GM12878 (cell line): ENCODE results near the gene LRTM2. TPM values are rescaled to one million over a fixed set of nuclear protein-coding genes. Genes with fewer than 3 reads are reported as not detected.

Source experiments
- CBX3 ChIP-seq: fragments of 200-600 bp; sonication (generic); IDR thresholded peaks from 2 replicates; pipeline ENCODE4 v1.6.1; 2016; ENCODE audit warnings: low read depth, borderline replicate concordance
- CREB1 ChIP-seq: IDR thresholded peaks from 2 replicates; pipeline ENCODE4 v1.6.1; 2012; ENCODE audit warnings: low read depth, mild to moderate bottlenecking, inconsistent platforms
- DPF2 ChIP-seq: fragments of 450-650 bp; IDR thresholded peaks from 2 replicates; pipeline ENCODE4 v1.6.1; 2017; ENCODE audit warnings: mild to moderate bottlenecking
- JUND ChIP-seq: IDR thresholded peaks from 2 replicates; pipeline ENCODE4 v1.6.1; 2012; ENCODE audit warnings: low read depth, mild to moderate bottlenecking, low read length, improper control_type of control experiment, moderate library complexity
- NFXL1 ChIP-seq: fragments of 450-650 bp; IDR thresholded peaks from 2 replicates; pipeline ENCODE4 v1.6.1; 2017; ENCODE audit warnings: antibody characterized with exemption, mild to moderate bottlenecking, borderline replicate concordance
- POLR2A ChIP-seq: IDR thresholded peaks from 2 replicates; pipeline ENCODE4 v1.6.1; 2011; ENCODE audit warnings: low read depth, mild to moderate bottlenecking, low read length
- ZNF622 ChIP-seq: fragments of 450-650 bp; IDR thresholded peaks from 2 replicates; pipeline ENCODE4 v1.6.1; 2017; ENCODE audit warnings: mild to moderate bottlenecking, inconsistent platforms
- polyA plus RNA-seq, 11 experiments: library from polyadenylated mRNA; depleted of rRNA in 4 of 11; unstranded in 6 of 11; stranded (reverse) in 5 of 11; fragments of >200 nt; fragmentation: Nextera tagmentation in 4 of 11; fragmentation: Illumina TruSeq in 1 of 11; extraction: Ambion mirVana in 4 of 11; extraction: Trizol in 1 of 11; gene quantifications; 1 replicate in 1 of 11; 2 replicates in 10 of 11; pipeline versions ENCODE4 v1.2.1 to v1.2.3, GENCODE V29; 2011 to 2016; ENCODE audit warnings: inconsistent platforms in 2 of 11, missing spikeins in 2 of 11, low read depth in 1 of 11
- total RNA-seq, 4 experiments: library from RNA; depleted of rRNA in 3 of 4; stranded (reverse); fragments of >200 nt in 3 of 4; fragmentation: Illumina TruSeq in 1 of 4; extraction: Trizol in 1 of 4; gene quantifications; 2 replicates each; pipeline versions ENCODE4 v1.2.1 to v1.2.3, GENCODE V29; 2013 to 2021
- TF ChIP-seq, protein P1 (sequence below): fragments of 450-650 bp; IDR thresholded peaks from 2 replicates; pipeline ENCODE4 v1.6.1; 2018; ENCODE audit warnings: borderline replicate concordance, mild to moderate bottlenecking; ENCODE audit not compliant: partially characterized antibody

The LRTM2 gene
- total and polyA plus RNA-seq, 10 of the 15 experiments (the other 5 are each of a cell fraction or from before 2014, with no cell fraction given), result 0.05 TPM; not detected in 9

DNA sequence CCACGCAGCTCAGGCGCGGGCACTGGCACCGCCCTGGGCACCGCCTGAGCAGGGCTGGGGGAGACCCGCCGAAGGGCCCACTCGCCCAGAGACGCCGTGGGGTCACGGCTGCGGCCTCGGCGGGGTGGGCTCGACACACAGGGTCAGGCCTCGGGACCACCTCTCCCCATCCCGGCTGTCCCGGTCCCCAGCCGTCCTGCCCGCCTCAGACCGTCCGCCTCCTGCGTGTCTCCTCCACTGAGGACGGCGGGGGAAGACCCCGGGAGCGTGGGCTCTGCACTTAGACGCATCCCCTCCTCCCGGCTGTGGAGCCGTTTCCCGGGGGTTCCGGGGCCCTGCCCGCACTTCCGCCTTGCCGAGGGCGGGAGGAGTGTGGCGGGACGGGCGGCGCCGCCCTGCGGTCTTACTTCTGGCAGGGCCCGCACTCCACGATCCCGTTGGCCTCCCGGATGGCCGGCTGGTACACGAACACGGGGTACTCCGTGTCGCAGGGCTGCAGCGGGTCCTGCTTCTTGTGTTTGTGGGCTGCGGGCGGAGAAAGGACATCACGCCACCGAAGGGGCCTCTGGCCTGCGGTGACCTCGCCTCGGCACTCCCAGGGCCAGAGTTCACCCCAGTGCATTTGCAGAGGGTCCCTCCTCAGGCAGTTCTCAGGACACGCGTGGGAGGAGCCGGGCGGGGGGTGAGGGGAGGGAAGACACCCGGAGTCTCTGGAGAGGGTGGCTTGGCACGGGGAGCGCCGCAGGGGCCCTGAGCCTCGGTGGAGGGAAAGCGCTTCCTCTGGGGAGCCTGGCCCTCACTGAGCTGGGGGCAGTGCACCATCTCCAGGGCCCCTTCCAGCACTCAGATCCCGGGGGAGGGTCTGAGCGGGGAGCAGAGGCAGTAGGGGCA lies 23.1 kb upstream of the LRTM2 start (continued):
- TF ChIP-seq, protein P1, sequence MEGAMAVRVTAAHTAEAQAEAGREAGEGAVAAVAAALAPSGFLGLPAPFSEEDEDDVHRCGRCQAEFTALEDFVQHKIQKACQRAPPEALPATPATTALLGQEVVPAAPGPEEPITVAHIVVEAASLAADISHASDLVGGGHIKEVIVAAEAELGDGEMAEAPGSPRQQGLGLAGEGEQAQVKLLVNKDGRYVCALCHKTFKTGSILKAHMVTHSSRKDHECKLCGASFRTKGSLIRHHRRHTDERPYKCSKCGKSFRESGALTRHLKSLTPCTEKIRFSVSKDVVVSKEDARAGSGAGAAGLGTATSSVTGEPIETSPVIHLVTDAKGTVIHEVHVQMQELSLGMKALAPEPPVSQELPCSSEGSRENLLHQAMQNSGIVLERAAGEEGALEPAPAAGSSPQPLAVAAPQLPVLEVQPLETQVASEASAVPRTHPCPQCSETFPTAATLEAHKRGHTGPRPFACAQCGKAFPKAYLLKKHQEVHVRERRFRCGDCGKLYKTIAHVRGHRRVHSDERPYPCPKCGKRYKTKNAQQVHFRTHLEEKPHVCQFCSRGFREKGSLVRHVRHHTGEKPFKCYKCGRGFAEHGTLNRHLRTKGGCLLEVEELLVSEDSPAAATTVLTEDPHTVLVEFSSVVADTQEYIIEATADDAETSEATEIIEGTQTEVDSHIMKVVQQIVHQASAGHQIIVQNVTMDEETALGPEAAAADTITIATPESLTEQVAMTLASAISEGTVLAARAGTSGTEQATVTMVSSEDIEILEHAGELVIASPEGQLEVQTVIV, result peak; percentile 28
- TF ChIP-seq CBX3 (no peak), CREB1 (no peak), POLR2A (peak; percentile 69), DPF2 (no peak; the same call in 1 of the 2 replicates), NFXL1 (no peak), ZNF622 (no peak), JUND (no peak)
